ENCODE results near the gene GOSR2. TPM values are rescaled to one million over a fixed set of nuclear protein-coding genes. Genes with fewer than 3 reads are reported as not detected.

The GOSR2 gene
- polyA plus RNA-seq, 1 donor from 2014 or later: 41.4 TPM

- Histone ChIP-seq H3K79me2 (replicated peaks; ENCODE audit: insufficient read depth, low read length) (no peaks in the 10 kb centered on the region), H3K9me3 (ENCODE audit: low read length) (no peaks in the 10 kb centered on the region), H3K4me2 (ENCODE audit: low read length) (no peak overlapping the region), H3K9me2 (ENCODE audit: insufficient read depth, low read length) (no peaks in the 10 kb centered on the region), H2AFZ (ENCODE audit: low read depth, low read length) (no peak overlapping the region), H3K36me3 (ENCODE audit: insufficient read depth, low read length) (no peaks in the 10 kb centered on the region), H4K20me1 (ENCODE audit: insufficient read depth) (no peaks in the 10 kb centered on the region), H3F3A (ENCODE audit: insufficient read depth, low read length, poor library complexity, severe bottlenecking) (no peaks in the 10 kb centered on the region), H3K27me3 (ENCODE audit: insufficient read depth, low read depth, low read length) (no peaks in the 10 kb centered on the region), H3K4me3 (ENCODE audit: low read length) (no peak overlapping the region), H3K9ac (ENCODE audit: low read length) (no peak overlapping the region), H3K27ac (ENCODE audit: low read length) (no peak overlapping the region)
- no peak for TF ChIP-seq TAF1 (IDR thresholded peaks at IDR 0.05; ENCODE audit: low read depth)
- no peak for TF ChIP-seq SMC3 (conservative IDR thresholded peaks at IDR 0.05; ENCODE audit: poor library complexity)
- no peak for TF ChIP-seq EZH2 (IDR thresholded peaks at IDR 0.05; ENCODE audit: borderline replicate concordance, insufficient read depth, low read length, poor library complexity, severe bottlenecking)
- TF ChIP-seq, protein P1, sequence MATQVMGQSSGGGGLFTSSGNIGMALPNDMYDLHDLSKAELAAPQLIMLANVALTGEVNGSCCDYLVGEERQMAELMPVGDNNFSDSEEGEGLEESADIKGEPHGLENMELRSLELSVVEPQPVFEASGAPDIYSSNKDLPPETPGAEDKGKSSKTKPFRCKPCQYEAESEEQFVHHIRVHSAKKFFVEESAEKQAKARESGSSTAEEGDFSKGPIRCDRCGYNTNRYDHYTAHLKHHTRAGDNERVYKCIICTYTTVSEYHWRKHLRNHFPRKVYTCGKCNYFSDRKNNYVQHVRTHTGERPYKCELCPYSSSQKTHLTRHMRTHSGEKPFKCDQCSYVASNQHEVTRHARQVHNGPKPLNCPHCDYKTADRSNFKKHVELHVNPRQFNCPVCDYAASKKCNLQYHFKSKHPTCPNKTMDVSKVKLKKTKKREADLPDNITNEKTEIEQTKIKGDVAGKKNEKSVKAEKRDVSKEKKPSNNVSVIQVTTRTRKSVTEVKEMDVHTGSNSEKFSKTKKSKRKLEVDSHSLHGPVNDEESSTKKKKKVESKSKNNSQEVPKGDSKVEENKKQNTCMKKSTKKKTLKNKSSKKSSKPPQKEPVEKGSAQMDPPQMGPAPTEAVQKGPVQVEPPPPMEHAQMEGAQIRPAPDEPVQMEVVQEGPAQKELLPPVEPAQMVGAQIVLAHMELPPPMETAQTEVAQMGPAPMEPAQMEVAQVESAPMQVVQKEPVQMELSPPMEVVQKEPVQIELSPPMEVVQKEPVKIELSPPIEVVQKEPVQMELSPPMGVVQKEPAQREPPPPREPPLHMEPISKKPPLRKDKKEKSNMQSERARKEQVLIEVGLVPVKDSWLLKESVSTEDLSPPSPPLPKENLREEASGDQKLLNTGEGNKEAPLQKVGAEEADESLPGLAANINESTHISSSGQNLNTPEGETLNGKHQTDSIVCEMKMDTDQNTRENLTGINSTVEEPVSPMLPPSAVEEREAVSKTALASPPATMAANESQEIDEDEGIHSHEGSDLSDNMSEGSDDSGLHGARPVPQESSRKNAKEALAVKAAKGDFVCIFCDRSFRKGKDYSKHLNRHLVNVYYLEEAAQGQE (IDR thresholded peaks at IDR 0.05; ENCODE audit: borderline replicate concordance): no peak
- TF ChIP-seq MXI1 (conservative IDR thresholded peaks at IDR 0.05; ENCODE audit: poor library complexity, severe bottlenecking): no peak
- no peak for TF ChIP-seq EP300 (conservative IDR thresholded peaks at IDR 0.05; ENCODE audit: poor library complexity, severe bottlenecking)
- TF ChIP-seq POLR2AphosphoS5 (IDR thresholded peaks at IDR 0.05): no peak
- no peak for TF ChIP-seq RAD21 (conservative IDR thresholded peaks at IDR 0.05)
- TF ChIP-seq, protein P2, sequence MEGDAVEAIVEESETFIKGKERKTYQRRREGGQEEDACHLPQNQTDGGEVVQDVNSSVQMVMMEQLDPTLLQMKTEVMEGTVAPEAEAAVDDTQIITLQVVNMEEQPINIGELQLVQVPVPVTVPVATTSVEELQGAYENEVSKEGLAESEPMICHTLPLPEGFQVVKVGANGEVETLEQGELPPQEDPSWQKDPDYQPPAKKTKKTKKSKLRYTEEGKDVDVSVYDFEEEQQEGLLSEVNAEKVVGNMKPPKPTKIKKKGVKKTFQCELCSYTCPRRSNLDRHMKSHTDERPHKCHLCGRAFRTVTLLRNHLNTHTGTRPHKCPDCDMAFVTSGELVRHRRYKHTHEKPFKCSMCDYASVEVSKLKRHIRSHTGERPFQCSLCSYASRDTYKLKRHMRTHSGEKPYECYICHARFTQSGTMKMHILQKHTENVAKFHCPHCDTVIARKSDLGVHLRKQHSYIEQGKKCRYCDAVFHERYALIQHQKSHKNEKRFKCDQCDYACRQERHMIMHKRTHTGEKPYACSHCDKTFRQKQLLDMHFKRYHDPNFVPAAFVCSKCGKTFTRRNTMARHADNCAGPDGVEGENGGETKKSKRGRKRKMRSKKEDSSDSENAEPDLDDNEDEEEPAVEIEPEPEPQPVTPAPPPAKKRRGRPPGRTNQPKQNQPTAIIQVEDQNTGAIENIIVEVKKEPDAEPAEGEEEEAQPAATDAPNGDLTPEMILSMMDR (IDR thresholded peaks at IDR 0.05; ENCODE audit: poor library complexity, severe bottlenecking): no peak
Measured at GRCh38 chr17:46876353-46876887, 46.5 kb upstream of the GOSR2 start.

DNA sequence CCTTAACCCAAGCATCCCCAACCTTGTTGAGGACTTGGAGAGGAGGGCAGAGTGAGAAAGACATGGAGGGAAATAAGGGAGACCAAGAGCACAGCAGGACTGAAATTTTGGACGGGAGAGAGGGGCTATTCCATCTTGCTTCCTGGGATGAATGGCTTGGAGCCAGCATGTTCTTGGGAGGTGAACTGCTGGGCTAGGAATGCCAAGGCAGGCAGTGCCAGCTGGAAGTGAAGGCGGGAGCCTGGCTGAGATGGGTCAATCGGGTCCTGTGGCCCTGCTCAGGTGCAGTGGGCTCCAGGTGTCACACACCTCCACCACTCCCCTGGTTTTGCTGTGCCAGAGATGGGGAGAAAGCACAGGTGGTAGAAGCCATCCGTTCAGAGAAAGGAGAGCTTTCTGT lies 46.0 kb upstream of the GOSR2 start:
- H2AFZ ChIP-seq (ENCODE audit: low read depth, low read length): no peak overlapping the region
- H3K4me3 ChIP-seq (ENCODE audit: low read length): no peak overlapping the region
- TF ChIP-seq TAF1 (IDR thresholded peaks at IDR 0.05; ENCODE audit: low read depth) (no peak), MXI1 (conservative IDR thresholded peaks at IDR 0.05; ENCODE audit: poor library complexity, severe bottlenecking) (no peak), EP300 (conservative IDR thresholded peaks at IDR 0.05; ENCODE audit: poor library complexity, severe bottlenecking) (no peak), POLR2AphosphoS5 (IDR thresholded peaks at IDR 0.05) (no peak), SMC3 (conservative IDR thresholded peaks at IDR 0.05; ENCODE audit: poor library complexity) (no peak), EZH2 (IDR thresholded peaks at IDR 0.05; ENCODE audit: borderline replicate concordance, insufficient read depth, low read length, poor library complexity, severe bottlenecking) (no peak), RAD21 (conservative IDR thresholded peaks at IDR 0.05) (no peak)
- TF ChIP-seq, protein P1 (IDR thresholded peaks at IDR 0.05; ENCODE audit: borderline replicate concordance): no peak
- TF ChIP-seq, protein P2 (IDR thresholded peaks at IDR 0.05; ENCODE audit: poor library complexity, severe bottlenecking): no peak
- H3K4me2 ChIP-seq (ENCODE audit: low read length): no peak overlapping the region
- H3K9me3 ChIP-seq (ENCODE audit: low read length): no peaks in the 10 kb centered on the region
- no peak overlapping the region for H3K9ac ChIP-seq (ENCODE audit: low read length)
- H3K27ac ChIP-seq (ENCODE audit: low read length): no peak overlapping the region
- no peaks in the 10 kb centered on the region for H3K79me2 ChIP-seq (replicated peaks; ENCODE audit: insufficient read depth, low read length)
- H3K9me2 ChIP-seq (ENCODE audit: insufficient read depth, low read length): no peaks in the 10 kb centered on the region
- H3F3A ChIP-seq (ENCODE audit: insufficient read depth, low read length, poor library complexity, severe bottlenecking): no peaks in the 10 kb centered on the region
- H3K27me3 ChIP-seq (ENCODE audit: insufficient read depth, low read depth, low read length): no peaks in the 10 kb centered on the region
- H4K20me1 ChIP-seq (ENCODE audit: insufficient read depth): no peaks in the 10 kb centered on the region
- no peaks in the 10 kb centered on the region for H3K36me3 ChIP-seq (ENCODE audit: insufficient read depth, low read length)

Measured in neural cell (in vitro differentiated cells).